ENCODE results near the gene WAPL. TPM values are rescaled to one million over a fixed set of nuclear protein-coding genes. Genes with fewer than 3 reads are reported as not detected.

Gene WAPL
- total RNA-seq, 1 donor from 2014 or later: 29.7 TPM

GRCh38 chr10:86512137-86512536 is 9.5 kb downstream of the WAPL start:
- Histone ChIP-seq H3K27me3 (ENCODE audit: control insufficient read depth, insufficient read depth, low read length) (no peaks in the 10 kb centered on the region), H3K36me3 (ENCODE audit: control insufficient read depth, insufficient read depth, low read length) (peaks cover 1% of the 10 kb centered on the region), H3K4me3 (ENCODE audit: low read depth, low read length) (no peak overlapping the region)
- no peak for DNase-seq (ENCODE audit: low read depth)
- TF ChIP-seq CTCF (IDR thresholded peaks at IDR 0.05; ENCODE audit: insufficient read depth, low read length, poor library complexity, severe bottlenecking): no peak

- no peaks in the 10 kb centered on the region for H3K27me3 ChIP-seq (ENCODE audit: control insufficient read depth, insufficient read depth, low read length)
- H3K36me3 ChIP-seq (ENCODE audit: control insufficient read depth, insufficient read depth, low read length): peaks cover 1% of the 10 kb centered on the region
- DNase-seq (ENCODE audit: low read depth): no peak
- H3K4me3 ChIP-seq (ENCODE audit: low read depth, low read length): no peak overlapping the region
- no peak for TF ChIP-seq CTCF (IDR thresholded peaks at IDR 0.05; ENCODE audit: insufficient read depth, low read length, poor library complexity, severe bottlenecking)
Observed at GRCh38 chr10:86511027-86511865, 10.3 kb downstream of the WAPL start.

GRCh38 chr10:86509145-86509544 is 12.4 kb downstream of the WAPL start:
- Histone ChIP-seq H3K36me3 (ENCODE audit: control insufficient read depth, insufficient read depth, low read length) (no peaks in the 10 kb centered on the region), H3K4me3 (ENCODE audit: low read depth, low read length) (no peak overlapping the region), H3K27me3 (ENCODE audit: control insufficient read depth, insufficient read depth, low read length) (no peaks in the 10 kb centered on the region)
- TF ChIP-seq CTCF (IDR thresholded peaks at IDR 0.05; ENCODE audit: insufficient read depth, low read length, poor library complexity, severe bottlenecking): no peak
- DNase-seq (ENCODE audit: low read depth): no peak

GRCh38 chr10:86508217-86508616 is 13.4 kb downstream of the WAPL start:
- Histone ChIP-seq H3K27me3 (ENCODE audit: control insufficient read depth, insufficient read depth, low read length) (no peaks in the 10 kb centered on the region), H3K4me3 (ENCODE audit: low read depth, low read length) (no peak overlapping the region), H3K36me3 (ENCODE audit: control insufficient read depth, insufficient read depth, low read length) (no peaks in the 10 kb centered on the region)
- no peak for DNase-seq (ENCODE audit: low read depth)
- no peak for TF ChIP-seq CTCF (IDR thresholded peaks at IDR 0.05; ENCODE audit: insufficient read depth, low read length, poor library complexity, severe bottlenecking)

GRCh38 chr10:86506499-86506898 is 15.1 kb downstream of the WAPL start:
- Histone ChIP-seq H3K4me3 (ENCODE audit: low read depth, low read length) (no peak overlapping the region), H3K36me3 (ENCODE audit: control insufficient read depth, insufficient read depth, low read length) (no peaks in the 10 kb centered on the region), H3K27me3 (ENCODE audit: control insufficient read depth, insufficient read depth, low read length) (no peaks in the 10 kb centered on the region)
- no peak for TF ChIP-seq CTCF (IDR thresholded peaks at IDR 0.05; ENCODE audit: insufficient read depth, low read length, poor library complexity, severe bottlenecking)
- DNase-seq (ENCODE audit: low read depth): no peak

GRCh38 chr10:86506062-86506461 is 15.5 kb downstream of the WAPL start:
- H3K27me3 ChIP-seq (ENCODE audit: control insufficient read depth, insufficient read depth, low read length): no peaks in the 10 kb centered on the region
- no peak for DNase-seq (ENCODE audit: low read depth)
- H3K36me3 ChIP-seq (ENCODE audit: control insufficient read depth, insufficient read depth, low read length): no peaks in the 10 kb centered on the region
- H3K4me3 ChIP-seq (ENCODE audit: low read depth, low read length): no peak overlapping the region
- TF ChIP-seq CTCF (IDR thresholded peaks at IDR 0.05; ENCODE audit: insufficient read depth, low read length, poor library complexity, severe bottlenecking): no peak
